GM19043 (cell line): ENCODE data around the gene AURKA.
A peak's percentile ranks its signal among the peaks of the same experiment; 100 is the strongest.
"Not testable (repeated sequence)": the region's sequence is repeated elsewhere in the genome, so short reads cannot be mapped to it uniquely, and the experiment has no call there.

Experiments used
- ATAC-seq: cut with Tn5 transposase; IDR thresholded peaks from one replicate; pipeline ENCODE4 v1.9.1; 2021; ENCODE audit warnings: low read depth; ENCODE audit not compliant: unreplicated experiment

Gene AURKA

GRCh38 chr20:56360908-56361205, 31.2 kb downstream of the AURKA start:
- ATAC-seq = no peak

GRCh38 chr20:56360133-56360907, 31.7 kb downstream of the AURKA start:
- no peak for ATAC-seq

GRCh38 chr20:56359212-56360132, 32.5 kb downstream of the AURKA start:
- peak; percentile 8 for ATAC-seq

DNA sequence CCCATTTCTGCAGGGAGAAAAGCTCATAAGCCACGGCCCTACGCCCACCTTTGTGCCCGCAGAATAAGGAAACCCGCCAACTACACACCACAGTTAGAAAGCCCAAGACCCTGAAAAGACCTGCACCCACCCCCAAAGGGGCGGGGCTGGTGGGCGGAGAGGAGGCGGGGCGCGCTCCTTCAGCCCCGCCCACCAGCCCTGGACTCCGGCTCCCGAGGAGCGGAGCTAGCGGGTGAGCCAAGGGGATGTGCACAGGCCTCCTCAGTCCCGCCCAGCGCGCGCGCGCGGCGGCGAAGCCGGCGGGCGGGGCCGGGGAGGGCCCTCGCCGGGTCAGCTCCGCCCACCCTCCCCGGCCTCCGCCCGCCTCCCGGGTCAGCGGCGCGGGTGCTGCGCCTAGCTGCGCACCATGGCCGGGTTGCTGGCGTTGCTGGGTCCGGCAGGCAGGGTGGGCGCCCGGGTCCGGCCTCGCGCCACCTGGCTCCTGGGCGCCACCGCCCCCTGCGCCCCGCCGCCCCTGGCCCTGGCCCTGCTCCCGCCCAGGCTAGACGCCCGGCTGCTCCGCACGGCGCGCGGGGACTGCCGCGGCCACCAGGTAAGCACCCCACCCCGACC, 33.3 kb downstream of the AURKA start, which contains the start of gene FAM210B:
FAM210B (plus strand) TSS at position 375 of the 612 bp plus-strand sequence; CDS start at position 407, 32 bp downstream.
- ATAC-seq = peak; percentile 96

GRCh38 chr20:56358070-56358469, 33.9 kb downstream of the AURKA start:
- ATAC-seq = no peak

GRCh38 chr20:56353356-56353755, 38.7 kb downstream of the AURKA start:
- no peak for ATAC-seq

GRCh38 chr20:56352345-56353055, 39.5 kb downstream of the AURKA start:
- ATAC-seq = no peak

DNA sequence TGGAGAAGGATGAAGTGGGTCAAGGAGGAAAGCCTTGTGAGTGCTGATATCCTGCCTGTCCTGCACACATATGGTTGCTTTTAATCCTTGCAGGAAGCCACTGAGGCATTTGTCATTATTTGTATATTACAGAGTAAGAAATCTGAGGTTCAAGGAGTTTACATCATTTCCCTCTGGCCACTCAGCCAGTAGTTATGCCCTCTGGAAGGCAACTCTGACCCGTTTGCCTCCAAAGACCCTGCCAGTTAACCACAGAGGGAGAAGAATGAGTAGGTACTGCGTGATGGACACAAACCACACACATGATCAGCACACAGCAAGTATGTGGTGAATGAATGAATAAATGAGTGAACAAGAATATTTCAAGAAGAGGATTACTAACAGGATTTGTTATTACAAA, 41.2 kb downstream of the AURKA start:
- ATAC-seq = no peak

- ATAC-seq = no peak
Observed at GRCh38 chr20:56348746-56349145, 43.3 kb downstream of the AURKA start.

- ATAC-seq = no peak
Observed at GRCh38 chr20:56348305-56348693, 43.7 kb downstream of the AURKA start.

DNA sequence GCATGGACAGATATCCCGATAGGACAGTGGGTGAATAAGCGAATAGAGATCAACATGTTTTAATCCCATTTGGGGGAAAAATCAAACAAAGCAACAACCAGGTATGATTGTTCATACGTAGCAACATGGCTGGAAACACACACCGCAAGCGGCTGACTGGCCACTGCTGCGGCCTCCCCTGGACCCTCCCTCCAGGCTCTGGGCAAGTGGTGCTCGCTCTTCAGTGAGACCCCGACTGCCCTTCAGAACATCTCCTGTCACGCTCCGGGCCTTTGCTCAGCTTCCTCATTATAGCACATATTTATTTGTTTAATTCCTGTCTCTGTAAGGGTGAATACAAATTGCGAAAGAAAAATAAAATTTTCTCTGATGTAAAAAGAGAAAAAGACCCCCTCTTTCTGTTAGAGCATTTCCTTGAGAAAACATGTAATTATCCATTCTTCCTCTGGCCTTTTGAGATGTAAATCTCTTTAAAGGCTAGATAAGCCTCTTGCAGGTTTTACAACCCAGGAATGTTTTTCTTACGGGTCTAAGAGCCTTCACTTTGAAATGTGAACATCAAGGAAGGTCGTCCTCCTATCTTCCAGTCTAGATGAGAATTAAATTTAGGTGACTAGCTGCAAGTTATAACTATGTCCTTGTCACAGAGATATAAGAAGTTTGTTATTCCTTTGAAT, 44.2 kb downstream of the AURKA start:
- no peak for ATAC-seq

- ATAC-seq = no peak
Observed at GRCh38 chr20:56345911-56346310, 46.1 kb downstream of the AURKA start.

DNA sequence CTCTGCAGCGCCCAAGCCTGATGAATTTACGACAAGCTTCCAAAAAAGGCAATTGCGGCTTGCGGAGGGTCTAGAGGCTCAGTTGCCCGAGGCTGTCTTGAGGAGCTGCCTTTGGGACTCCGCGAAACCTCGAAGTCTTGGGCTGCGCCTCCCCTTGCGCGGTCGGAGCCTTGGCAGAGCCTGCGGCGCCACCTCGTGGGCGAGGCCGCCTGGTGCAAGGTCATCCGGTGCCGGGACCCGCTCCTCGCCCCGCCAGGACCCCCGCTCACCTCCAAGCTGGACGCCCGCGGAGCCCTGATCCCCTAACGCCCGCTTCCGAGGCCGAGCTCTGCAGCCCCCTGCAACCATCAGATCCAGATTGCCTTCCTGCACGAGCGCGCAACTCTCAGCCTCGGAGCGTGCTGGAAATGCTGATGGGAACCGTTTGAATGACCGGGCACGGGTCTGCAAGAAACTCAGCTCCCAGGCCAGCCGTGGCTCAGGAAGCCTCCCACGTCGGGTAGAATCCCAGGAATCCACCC, 48.1 kb downstream of the AURKA start:
- peak; percentile 89 for ATAC-seq

- ATAC-seq = no peak
Observed at GRCh38 chr20:56342783-56343182, 49.2 kb downstream of the AURKA start.

DNA sequence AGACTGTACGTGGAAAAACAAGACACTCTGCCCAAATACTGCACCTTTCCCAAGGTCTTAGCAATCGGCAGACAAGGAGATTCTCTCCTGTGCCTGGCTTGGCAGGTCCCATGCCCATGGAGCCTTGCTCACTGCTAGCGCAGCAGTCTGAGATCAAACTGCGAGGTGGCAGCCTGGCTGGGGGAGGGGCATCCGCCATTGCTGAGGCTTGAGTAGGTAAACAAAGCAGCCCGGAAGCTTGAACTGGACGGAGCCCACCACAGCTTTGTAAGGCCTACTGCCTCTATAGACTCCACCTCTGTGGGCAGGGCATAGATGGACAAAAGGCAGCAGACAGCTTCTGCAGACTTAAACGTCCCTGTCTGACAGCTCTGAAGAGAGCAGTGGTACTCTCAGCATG, 55.3 kb downstream of the AURKA start:
- not testable (repeated sequence) for ATAC-seq

DNA sequence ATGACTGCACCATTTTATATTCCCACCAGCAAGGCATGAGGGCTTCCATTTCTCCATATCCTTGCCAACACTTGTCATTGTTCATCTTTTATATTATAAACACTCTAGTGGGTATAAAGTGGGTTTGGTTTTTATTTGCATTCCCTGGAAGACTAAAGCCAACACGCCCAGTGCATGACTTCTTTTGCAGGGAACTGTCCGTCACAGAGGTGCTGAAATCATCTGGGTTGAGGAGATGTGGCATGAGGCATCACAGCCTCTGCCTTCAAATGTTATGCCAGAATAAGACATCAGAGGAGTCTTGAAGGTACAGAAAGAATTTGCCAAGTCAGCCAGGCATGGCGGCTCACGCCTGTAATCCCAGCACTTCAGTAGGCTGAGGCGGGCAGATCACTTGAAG, 63.2 kb downstream of the AURKA start:
- ATAC-seq = no peak

- no peak for ATAC-seq
Observed at GRCh38 chr20:56324806-56325205, 67.2 kb downstream of the AURKA start.

DNA sequence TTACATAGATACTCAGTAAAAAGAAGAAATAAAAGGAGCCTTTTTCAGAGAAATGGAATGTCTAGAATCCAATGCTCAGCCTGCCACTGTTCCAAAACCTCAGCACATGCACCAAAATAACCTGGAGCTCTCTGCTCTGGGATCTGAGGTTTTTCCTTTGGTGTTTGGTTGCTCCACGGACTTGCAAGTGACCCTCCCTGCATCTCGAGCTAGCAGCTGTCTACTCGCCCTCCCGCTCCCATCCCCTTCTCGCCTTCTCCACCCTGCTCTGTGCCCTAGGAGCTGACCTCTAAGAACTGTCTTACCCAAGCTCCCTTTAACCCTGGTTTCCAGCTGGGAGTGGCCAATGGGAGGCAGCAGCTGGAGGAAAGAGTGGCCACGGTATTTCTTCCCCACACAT, 68.4 kb downstream of the AURKA start:
- no peak for ATAC-seq

GRCh38 chr20:56323206-56323605, 68.8 kb downstream of the AURKA start:
- ATAC-seq = no peak

- ATAC-seq = no peak
Observed at GRCh38 chr20:56322681-56323080, 69.3 kb downstream of the AURKA start.
